NCI-H2107 (cell line): ENCODE data around the gene MFSD2B.
"Not testable (repeated sequence)": the region's sequence is repeated elsewhere in the genome, so short reads cannot be mapped to it uniquely, and the experiment has no call there.

Experiments
- DNase-seq: peaks from one replicate; lab custom pipeline; 2025; lab: John Stamatoyannopoulos, UW

The MFSD2B gene

DNA sequence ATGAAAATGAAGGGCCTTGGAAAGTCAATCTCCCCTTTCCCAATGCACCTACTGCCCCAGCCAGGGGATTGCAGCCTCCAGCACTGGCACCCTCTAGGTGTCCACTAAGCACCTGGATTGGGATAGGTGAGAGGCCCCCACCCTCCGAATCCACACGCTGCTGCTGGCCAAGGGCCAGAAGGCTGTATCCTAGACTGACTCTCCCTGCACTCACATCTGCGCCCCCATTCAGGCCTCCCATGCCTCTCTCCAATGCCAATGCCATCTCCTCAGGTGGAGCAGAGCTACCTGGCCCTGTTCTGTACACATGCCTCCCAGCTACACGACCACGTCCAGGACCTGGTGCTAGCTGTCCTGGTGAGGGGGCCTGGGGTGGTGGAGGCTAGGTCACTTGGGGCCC, 9.8 kb downstream of the MFSD2B start:
- DNase-seq: no peak

DNA sequence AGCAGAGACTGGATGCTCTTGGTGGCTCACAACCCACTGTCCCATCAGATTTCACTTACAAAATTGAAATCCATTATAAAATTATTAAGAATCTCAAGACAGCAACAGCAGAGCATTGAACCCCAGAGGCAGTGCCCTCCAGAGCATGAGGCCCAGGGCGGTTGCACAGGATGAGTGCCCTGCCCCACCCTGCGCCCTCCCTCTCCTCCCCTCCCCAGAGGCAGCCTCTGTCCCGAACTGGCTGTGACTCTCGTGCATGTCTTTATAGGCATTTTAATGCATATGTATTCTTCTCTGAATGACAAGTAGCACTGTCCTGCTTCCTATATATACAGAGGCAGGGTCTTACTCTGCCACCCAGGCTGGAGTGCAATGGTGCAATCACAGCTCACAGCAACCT, 10.4 kb downstream of the MFSD2B start:
- no peak for DNase-seq

DNA sequence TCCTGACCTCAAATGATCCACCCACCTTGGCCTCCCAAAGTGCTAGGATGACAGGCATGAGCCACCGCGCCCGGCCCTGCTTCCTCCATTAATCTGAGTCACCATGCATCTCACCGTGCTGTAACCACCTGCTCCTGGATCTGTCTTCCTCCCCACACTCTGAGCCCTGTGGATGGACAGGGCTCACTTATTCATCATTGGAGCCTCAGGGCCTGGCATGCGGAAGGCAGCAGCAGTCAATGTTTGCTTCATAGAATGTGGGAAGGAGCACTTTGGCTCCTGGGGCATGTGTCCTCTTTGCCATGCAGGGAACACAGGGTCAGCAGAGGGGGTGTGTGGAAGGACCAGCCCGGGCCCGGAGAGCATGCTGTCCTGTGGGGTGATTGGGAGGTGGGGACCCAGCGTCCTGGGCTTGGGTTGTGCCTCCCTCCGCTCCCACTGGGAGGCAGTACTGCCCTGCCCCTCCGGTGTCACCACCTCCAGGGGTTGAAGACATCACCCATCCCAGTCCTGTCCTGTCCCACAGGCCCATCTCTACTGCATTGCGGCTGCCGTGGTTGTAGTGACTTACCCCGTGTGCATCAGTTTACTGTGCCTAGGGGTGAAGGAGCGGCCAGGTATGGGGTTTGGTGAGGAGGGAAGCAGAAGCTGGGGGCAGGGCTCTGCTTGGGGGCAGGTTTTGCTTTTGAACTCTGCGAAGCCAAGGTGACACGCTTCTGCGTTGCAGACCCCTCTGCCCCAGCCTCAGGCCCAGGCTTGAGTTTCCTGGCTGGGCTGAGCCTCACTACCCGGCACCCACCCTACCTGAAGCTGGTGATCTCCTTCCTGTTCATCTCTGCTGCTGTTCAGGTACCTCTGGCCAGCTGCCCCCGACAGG, 11.5 kb downstream of the MFSD2B start:
- no peak for DNase-seq

DNA sequence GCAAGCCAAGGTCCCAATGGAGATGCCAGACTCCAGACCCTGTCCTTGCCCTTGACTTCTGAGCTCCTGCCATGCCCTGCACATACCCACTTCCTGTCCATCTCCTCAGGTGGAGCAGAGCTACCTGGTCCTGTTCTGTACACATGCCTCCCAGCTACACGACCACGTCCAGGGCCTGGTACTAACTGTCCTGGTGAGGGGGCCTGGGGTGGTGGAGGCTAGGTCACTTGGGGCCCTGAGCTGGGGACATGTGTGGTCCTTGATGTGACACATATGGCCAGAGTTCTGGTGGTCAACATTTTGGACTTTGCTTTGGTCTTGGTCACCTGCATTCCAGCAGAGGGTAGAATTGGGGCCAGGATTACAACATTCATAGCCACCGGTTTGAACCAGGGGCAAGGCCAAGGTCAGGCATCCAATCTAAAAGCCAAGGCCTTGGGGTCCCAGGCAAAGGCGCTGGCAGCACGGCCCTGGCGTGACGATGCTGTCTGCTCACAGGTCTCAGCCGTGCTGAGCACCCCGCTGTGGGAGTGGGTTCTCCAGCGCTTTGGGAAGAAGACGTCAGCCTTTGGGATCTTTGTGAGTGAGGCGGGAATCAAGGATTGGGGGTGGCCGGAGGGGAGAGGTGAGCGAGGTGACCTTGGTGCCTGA, 12.6 kb downstream of the MFSD2B start:
- DNase-seq: no peak

DNA sequence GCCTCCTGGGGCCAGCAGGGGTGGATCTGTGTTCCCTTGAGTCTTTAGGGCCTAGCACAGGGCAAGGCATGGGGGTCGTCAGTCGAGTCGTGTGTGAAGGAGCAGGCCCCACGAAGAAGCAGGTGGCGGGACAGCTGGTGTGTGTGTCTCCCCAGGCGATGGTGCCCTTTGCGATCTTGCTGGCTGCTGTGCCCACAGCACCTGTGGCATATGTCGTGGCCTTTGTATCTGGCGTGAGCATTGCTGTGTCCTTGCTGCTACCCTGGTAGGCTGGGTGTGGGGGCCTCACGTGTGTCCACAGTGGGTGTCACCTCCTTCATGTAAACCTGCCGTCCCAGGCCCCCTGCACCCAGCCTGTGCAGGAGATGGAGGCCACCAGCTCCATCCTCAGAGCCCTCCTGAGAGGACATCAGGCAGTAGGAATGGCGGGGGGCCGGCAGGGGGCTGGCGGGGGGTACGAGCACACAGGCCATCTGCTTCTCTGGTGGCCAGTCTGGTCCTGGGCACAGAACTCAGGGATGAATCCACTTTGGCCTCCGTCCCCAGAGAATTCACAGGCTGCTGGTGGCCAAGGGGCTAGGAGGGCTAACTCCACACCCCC, 13.2 kb downstream of the MFSD2B start:
- DNase-seq: no peak

DNA sequence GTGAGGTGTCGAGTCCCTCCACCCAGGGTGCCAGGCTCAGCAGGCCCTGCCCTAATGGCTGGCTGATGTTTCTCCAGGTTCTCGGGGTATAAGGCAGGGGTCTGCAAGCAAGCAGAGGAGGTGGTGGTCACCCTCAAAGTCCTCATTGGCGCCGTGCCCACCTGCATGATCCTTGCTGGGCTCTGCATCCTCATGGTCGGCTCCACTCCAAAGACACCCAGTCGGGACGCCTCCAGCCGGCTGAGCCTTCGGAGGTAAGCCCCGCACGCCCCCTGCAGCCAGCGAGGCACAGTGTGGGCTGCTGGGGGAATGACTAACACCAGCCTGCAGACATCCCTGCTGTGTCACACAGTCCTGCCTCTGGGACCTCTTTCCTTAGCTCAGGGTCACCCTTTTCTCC, 14.1 kb downstream of the MFSD2B start:
- DNase-seq: no peak

DNA sequence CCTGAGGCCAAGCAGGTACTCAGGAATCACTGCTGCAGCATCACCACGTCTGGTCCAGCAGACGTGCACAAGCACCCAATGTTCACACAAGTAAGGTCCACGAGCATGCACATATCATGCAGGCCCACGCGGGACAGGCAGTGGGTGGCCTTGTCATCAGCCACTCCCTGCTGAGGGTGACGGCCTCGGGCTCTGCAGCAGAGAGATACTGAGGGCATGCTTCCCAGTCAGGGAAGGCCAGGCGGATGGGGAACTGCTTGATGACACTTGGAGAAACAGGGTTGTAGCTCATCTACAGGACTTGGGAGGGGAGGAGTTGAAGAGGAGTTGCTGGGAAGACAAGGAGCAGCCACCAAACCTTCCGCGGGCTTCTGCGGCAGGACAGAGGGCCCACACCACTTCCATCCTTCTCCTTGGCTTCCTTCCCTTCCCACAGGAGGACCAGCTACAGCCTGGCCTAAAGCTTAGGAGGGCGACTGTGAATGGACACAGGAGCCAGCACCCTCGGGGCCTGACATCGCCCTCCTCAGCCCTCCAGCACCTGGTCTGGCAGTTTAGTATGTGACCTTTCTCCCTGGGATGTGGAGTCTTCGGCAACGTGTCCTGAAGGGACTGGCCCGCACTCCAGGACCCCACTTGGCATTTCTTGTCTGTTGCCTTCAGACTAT, 15.2 kb downstream of the MFSD2B start:
- DNase-seq: no peak

DNA sequence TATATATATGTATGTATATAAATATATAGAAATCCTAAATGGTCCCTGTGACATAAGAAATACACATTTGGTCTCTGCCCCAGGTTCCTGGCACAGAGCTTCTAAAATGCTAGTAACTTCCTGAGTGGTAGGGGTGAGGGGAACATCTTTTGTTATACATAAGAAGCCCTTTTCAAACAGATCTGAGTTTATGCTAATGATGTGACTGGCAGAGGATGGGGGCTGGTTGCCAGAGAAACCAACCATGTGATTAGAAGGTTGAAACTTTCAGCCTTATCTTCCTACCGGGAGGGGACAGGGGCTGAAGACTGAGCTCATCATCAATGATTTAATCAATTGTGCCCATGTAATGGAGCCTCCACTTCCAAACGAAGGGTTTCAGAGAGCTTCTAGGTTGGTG, 16.3 kb downstream of the MFSD2B start:
- DNase-seq: no peak

DNA sequence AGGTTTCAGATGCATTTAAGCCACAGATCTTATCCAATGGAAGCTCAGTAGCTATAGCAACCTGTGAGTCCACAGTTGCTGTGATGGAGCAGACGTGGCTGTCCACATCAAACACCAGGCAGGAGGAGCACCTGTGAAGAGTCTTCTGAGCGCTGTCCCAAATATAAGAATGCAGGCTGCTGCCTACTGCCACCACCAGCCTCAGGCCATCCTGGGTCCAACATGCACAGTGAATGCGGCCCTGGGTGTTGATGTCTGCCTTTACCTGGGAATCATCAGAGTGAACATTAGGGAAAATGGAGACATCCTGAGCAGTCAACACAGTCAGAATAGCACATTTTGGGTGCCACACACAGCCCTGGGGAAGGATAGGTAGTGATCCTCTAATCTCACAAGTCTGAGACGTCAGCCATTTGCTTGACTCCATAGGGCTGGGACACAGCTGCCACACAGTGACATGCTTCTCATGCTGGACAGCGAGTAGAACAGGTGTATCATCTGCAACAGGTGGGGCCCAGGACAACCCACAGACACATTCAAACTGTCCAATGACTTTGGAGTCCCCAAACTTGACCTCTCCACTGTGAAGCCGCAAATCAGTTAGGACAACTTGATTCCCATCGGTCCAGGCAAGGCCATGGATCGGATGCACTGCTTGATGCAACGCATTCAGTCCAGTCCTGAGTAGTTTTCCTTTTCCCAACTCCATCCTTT, 29.1 kb downstream of the MFSD2B start:
- DNase-seq: no peak

DNA sequence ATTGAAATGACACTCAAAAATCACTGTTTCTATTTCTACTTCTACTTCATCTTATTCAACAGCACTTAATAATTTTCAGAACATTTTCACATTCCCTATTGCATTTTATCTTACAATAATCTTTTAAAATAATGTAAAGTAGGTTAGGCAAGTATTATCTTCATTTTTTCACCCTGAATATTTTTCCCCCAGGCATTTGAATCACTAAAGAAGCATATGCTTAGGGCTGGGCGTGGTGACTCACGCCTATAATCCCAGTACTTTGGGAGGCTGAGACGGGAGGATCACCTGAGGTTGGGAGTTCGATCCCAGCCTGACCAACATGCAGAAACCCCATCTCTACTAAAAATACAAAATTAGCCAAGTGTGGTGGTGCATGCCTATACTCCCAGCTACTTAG, 30.6 kb downstream of the MFSD2B start:
- no peak for DNase-seq

DNA sequence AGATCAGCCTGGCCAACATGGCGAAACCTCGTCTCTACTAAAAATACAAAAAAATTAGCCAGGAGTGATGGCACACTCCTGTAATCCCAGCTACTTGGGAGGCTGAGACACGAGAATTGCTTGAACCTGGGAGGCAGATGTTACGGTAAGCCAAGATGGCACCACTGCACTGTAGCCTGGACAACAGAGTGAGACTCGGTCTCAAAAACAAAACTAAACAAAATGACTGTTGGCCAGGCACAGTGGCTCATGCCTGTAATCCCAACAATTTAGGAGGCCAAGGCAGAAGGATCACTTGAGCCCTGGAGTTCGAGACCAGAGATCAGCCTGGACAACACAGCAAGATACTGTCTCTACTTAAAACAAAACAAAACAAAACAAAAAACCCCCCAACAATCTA, 33.2 kb downstream of the MFSD2B start:
- not testable (repeated sequence) for DNase-seq

DNA sequence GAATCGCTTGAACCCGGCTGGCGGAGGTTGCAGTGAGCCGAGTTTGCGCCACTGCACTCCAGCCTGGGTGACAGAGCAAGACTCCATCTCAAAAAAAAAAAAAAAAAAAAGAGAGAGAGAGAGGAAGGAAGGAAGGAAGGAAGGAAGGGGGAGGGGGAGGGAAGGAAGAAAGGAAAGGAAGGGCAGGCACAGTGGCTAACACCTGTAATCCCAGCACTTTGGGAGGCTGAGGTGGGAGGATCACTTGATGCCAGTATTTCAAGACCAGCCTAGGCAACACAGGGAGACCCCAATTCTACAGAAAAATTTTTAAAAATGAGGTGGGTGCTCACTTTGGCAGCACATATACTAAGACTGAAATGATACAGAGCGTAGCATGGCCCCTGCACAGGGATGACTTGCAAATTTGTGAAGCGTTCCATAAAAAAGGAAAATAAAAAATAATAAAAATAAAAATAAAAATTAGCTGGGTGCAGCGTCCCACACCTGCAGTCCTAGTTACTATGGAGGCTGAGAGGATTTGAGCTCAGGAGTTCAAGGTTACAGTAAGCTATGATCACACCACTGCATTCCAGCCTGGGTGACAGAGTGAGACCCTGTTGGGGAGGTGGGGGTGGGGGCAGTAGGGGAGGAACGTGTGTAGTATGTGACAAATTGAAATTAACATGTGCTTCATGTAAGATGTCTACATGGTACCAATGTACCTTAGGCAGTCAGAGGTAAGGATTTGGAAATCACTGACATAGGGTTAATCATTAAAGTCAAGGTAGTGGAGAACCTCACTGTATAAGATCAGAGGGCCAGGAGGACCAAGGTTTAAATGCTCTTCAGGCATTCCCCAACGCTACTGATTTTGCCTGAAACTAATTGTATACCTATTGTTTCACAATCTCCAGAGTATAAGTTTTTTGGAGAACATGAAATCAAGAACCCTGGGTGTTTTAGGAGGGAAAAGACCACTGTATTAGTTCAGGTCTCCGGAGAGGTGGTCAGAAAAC, 35.9 kb downstream of the MFSD2B start:
- no peak for DNase-seq

DNA sequence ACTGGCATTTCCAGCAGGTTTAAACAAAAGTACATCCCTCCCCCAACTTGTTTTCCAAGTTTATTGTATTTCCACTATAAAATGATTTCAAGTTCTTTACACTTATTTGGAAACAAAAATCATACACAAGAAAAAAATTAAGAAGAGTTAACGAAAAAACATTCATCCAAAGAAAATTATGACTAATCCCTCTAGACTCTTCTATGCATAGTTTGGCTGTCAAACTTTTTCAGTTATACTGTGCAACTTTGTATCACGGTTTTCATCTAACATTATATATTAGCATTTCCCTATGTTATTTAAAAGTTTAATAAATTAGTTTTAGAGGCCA, 36.7 kb downstream of the MFSD2B start:
- DNase-seq: no peak

DNA sequence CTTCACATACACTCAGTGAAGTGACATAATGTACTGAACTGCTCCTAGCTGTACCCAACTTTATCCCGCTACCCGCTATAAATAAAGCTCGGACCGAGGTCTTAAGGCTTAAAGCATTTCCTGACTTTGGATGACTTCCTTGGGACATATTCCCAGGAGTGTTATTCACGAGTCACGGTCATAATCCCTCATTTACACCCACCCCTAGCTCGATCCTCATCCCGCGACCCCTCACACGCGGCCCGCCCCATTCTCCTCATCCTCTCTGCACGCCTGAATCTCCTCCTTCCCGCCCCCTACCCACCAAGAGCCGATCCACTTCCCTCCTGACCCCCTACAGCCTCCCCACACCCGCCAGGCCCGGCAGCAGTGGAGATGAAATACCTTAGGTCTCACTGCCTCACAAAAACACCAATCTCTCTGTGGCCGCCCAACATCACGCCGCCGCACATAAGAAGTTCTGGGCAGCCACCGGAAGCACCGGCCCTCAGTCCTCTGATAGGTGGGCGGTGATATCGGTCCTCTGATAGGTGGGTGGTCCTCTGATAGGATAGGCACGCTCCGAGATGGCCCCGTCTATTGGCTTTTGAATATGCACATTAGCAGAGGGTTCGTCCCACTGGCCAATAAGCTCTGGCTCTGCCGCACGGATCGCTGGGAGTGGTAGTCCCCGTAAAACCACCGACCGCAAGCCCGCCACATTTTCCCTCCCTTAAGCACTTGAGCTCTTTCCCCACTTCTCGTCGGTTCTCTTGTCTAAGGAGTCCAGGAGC, 37.2 kb downstream of the MFSD2B start, which contains the start of gene WDCP:
TSS of gene WDCP (minus strand) at position 462 of the 773 bp plus-strand sequence. CDS start 7,897 bp downstream, outside the sequence.
- peak; percentile 94 for DNase-seq

DNA sequence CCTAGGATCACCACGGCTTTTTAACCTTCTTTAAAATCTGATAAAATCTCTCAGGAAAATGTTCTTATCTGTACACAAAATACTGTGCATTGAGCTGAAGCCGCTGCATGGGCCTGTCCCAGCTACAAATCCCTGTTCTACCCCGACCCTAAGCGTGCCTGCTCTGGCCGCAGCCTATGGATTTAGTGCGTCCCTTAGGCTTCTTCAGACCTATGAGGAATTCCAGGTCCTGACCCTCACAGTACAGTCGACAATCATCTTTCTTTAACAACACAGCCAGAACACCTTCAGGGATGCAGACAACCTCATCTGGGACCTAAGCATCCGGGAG, 37.8 kb downstream of the MFSD2B start:
- no peak for DNase-seq

DNA sequence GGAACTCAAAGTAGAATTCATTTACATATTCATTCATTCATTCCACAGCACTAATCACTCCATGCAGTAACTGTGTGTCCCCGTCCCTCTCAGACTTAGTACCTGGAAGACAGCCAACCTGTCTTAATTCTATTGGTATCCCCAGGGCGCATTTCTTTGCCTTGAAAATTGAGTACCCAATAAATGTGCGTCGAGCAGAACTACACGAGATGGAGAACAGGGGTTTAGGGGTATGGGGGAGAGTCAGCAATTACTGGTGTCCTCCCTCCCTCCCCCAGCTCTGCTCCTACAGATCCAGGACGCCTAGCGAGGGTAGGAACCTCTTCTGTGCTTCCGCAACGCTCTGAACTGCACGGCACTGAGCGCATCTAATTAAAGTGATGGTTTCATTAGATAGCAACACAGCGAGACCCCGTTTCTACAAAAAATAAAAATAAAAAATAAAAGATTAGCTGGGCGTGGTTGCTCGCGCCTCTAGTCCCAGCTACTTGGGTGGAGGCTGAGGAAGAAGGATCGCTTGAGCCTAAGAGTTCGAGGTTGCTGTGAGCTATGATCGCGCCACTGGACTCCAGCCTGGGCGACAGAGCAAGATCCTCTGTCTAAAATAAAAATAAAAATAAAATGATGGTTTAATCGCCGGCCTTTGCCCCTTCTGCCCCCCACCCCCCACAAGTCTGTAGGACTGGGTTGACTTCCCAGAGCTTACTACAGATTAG, 39.0 kb downstream of the MFSD2B start:
- no peak for DNase-seq

DNA sequence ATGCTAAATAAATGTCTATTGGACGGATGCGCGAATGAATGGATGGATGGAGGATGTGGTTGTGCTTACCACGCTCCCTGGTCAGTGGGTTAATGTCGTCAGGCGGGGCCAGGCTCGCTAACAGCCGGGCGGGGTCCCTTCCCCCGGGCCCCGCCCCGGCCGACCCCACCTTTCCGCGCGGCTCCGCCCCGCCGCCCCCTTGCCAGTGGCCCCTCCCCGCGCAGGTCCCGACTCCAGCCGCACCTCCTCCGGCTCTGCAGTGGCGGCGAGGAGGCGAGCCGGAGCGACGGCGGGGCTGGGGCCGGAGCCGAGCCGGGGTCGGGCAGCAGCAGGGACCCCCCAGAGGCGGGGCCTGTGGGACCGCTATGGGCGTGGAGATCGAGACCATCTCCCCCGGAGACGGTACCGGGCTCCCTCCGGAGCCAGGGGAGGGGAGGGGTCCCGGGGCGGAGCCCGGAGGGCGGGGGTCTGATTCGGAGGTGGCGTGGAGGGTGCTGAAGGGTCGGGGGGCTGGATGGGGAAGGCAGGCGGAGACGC, 39.7 kb downstream of the MFSD2B start, which contains the start of gene FKBP1B:
TSS of gene FKBP1B (plus strand) at position 257 of the 537 bp plus-strand sequence. CDS start at position 366, 109 bp downstream.
- no peak for DNase-seq

DNA sequence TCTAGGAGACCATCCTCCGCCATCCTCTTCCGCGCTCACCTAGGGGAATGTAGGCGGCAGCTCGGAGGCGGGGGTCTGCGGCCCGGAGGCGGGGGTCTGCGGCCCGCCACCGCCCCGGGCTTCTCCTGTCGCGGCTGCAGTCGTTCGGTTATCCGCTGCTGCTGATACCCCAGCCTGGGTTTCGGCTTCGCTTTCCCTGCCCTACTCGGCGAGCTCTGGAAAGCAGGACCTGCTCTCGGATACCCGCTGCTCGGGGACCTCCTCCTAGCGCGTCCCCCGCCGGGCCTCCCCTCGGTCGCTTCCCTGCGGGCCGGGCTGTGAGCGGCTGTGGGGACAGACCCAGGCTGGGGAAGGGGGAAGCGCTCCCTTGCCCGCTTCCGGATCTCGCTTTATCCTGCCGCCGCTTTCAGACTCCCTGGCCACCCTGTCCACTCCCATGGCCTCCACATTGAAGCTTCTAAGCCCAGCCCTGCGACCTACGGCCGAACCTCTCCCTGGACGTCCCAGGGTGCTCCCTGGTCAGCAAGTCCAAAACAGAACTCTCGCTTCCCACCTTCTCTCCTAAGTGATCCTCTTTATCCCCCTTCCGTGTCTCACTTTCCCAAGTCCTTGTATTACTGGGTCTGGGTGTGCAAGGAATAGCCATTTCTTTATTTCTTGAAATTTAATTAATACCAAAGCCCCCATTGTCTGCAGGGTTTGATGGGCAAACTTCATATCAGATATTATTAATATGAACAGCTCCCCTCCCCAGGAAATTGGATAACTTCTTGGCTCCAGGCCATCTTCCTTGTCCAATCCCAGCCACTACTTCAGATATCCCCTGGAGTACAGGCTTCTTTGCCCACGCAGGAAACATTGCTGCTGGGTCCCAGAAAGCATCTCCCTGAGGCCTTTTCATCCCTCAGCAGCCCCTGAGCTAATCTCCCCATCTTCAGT, 40.4 kb downstream of the MFSD2B start:
- DNase-seq: no peak
